ENCODE results near the gene PNMA6F.

DNA sequence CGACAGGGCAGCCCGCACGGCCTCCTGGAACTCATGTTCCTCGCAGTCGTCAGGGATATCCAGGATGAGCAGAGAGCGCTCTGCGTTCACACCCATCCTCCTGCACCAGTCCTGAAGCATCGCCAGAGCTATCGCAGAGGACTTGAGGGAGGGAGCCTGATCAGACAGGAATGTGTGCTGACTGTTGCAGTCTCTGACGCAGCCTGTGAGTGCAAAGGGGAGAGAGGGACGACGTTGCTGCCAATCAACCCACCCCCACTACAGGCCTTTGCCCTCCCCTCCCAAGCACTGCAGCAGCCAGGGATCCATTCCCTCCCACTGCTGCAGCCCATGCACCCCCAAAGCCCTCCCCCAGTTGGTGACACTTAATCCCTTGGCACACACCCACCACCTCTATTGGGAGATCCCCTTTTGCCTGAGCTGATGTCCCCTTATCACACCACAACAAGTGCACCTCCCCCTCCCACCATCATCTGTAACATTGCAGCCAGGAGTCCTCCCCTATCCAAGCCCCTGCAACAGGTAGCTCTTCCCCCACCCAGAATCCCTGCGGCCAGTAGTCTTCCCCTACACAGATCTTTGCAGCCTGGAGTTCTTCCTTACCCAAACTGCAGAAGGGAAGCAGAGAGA is 897 bp downstream of the PNMA6F start:
- TF ChIP-seq CTCF (IDR thresholded peaks at IDR 0.05; ENCODE audit: insufficient read depth, low read length, poor library complexity, severe bottlenecking) (no peak), EZH2phosphoT487 (conservative IDR thresholded peaks at IDR 0.05; ENCODE audit: low read length) (no peak)
